NCI-H510A treated with DMSO at 0.1 percent for 48 hours (cell line): ENCODE measurements around the gene TBC1D5.

Source experiments
- DNase-seq: peaks from one replicate; lab custom pipeline; 2025; lab: John Stamatoyannopoulos, UW

TBC1D5 gene

DNA sequence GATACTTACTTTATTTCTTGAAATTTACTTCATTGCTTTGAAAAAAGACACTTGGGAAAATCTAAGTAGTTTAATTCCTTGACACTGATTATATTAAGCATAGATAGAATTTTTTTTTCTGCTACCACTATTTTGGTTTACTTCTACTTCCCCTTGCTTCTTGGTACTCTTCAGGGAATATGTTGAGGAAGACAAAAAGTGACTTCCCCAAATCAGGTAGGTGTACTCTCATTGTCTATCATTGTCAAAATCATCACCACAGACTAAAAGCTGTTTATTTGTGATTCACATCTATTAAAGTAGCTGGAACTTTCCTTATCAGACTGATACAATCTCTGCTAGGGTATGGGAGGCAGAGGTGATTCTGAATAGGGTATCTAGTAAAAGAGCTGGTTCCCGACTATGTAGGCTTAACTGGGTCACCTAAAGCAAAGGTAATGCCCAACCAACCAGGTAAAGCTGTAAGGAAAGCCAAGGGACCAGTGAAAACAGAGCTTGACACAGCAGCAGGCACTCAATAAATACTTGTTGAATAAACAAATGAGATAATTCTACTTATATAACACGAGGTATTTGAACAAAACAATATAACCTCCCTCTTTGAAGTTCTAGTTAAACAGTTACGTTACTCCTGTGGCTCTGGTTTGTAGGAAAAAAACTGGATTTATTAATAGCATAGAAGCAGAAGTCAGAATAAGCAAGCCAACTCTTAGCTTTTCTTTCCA is 510.7 kb downstream of the TBC1D5 start:
- peak; percentile 35 for DNase-seq

GRCh38 chr3:17227472-17227871 is 515.0 kb downstream of the TBC1D5 start:
- DNase-seq, result no peak

- DNase-seq, result no peak
Observed at GRCh38 chr3:17221529-17221928, 520.9 kb downstream of the TBC1D5 start.

- DNase-seq, result no peak
Observed at GRCh38 chr3:17219593-17219992, 522.8 kb downstream of the TBC1D5 start.

- no peak for DNase-seq
Observed at GRCh38 chr3:17218587-17218986, 523.8 kb downstream of the TBC1D5 start.

- no peak for DNase-seq
Observed at GRCh38 chr3:17217588-17217987, 524.8 kb downstream of the TBC1D5 start.

GRCh38 chr3:17213102-17213501 is 529.3 kb downstream of the TBC1D5 start:
- no peak for DNase-seq

- no peak for DNase-seq
Observed at GRCh38 chr3:17207979-17208378, 534.5 kb downstream of the TBC1D5 start.

GRCh38 chr3:17207019-17207418 is 535.4 kb downstream of the TBC1D5 start:
- no peak for DNase-seq

DNA sequence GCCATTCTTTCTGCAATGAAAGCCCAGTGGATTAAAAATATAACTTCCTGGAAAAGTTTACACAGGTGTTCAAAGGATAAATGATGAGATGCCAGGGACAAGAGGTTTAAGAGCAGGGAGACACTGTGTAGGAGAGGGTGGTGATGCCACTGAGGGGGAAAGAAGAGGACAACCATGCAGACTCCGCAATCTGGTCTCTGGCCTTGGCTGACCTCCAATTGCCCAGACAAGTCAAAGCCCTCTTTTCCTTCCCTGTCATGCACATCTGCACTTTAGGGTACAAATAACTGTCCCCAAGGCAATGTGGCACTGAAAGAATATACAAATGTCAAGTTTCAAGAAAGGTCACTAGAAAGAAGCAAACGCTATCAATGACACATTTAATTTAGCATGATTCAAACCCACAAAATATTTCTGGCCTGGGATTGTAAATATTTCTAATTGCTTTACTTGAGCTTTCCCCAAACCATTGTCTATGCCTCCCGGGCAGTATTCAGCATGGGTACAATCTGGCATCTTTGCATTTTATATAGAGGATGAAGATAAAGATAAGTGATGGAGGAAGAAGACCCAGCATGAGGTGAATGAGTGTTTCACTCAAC is 538.3 kb downstream of the TBC1D5 start:
- peak; percentile 23 for DNase-seq

DNA sequence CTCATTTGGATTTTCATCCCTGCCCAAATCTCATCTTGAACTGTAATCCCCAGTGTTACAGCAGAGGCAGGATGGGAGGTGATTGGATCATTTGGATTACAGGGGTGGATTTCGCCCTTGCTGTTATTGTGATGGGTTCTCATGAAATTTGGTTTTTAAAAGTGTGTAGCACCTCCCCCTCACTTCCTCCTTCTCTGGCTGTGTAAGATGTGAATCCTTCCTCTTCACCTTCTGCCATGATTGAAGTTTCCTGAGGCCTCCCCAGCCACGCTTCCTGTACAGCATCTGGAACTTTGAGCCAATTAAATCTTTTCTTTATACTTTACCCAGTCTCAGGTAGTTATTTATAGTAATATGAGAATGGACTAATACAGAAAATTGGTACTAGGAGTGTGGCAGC is 540.9 kb downstream of the TBC1D5 start:
- no peak for DNase-seq

GRCh38 chr3:17195856-17196604 is 546.4 kb downstream of the TBC1D5 start:
- DNase-seq, result no peak

DNA sequence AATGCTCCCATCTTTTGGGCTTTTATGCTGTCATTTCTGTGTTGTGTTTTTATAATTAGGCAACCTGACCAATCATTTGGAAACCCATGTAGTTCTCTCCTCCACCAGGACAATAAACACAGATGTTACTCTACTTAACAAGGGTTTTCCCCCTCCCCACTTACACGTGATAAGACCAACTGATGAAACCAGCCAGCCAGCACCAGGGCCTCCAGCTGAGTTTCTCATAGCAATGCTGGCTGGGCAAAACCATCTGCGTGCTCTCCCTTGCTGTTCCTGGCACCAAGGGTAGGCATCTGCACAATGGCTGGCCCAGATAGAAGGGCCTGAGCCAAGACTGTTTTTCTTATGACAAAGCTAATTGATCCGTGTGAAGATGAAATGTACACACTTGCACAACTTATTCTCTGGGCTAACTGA is 547.2 kb downstream of the TBC1D5 start:
- DNase-seq, result peak; percentile 2

GRCh38 chr3:17194116-17194515 is 548.3 kb downstream of the TBC1D5 start:
- DNase-seq, result no peak

DNA sequence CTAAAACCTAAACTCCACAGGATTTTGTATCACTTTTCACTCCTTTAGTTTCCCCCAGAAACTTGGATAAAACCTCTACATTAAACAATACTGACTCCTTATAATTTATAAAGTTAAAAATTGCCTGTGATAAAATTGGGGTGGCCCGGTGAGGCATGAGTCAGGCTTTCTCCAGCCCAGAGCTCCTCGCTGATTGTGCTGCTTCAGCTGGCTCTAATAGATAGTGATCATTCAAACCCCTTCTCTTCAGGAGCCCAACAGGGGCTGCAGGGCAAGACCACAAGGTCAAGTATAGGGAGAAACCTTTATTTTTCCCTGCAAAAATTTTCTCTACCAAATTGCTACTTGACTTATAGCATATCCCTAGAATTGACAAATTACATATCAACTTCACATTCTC is 549.4 kb downstream of the TBC1D5 start:
- DNase-seq, result no peak

GRCh38 chr3:17190353-17191078 is 551.9 kb downstream of the TBC1D5 start:
- no peak for DNase-seq

DNA sequence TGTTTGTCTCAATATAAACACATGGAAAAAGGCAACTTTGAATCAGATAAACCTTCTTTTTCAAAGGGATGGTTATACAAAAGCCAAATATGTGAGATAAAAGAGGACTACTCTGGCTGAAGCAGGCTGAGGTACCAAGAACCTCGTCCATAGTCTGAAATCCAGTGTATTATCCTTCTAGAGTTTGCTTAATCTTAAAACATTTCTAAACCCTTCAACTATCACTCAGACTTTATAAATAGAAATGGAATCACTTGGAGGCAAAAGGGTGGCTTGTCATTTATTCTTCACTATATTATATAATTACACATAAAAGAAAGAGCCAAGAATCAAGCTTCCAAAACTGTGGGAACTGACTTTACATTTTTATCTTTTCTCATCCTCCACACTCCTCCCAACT is 554.1 kb downstream of the TBC1D5 start:
- DNase-seq, result no peak

DNA sequence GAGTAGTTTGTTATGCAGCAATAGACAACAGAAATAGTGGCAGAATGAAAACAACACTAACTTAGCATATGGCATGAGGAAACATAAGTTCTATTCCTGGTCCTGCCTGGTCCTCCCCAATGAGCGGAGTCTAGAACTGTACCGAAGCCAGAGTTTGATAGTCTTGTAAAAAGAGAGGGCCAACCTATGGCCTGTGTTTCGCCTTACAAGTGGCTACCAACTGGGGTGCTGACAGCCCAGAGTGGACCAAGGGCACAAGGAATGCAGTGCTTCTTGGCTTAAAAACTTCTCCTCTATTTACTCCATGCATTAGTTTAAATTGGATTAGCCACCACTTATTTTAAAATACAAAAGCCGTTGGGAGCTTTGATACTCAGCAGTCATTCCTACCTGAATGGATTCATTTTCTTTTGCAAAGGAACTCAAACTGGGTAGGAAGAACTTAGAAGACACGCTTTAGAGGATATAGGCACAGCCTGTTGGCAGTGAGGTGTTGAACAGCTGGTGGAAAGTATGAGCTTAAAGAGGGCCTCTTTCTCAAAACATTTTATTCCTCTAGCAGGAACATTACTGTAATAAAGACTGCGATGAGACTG is 554.7 kb downstream of the TBC1D5 start:
- DNase-seq, result no peak

- DNase-seq, result no peak
Observed at GRCh38 chr3:17183951-17184550, 558.4 kb downstream of the TBC1D5 start.

GRCh38 chr3:17182166-17182565 is 560.3 kb downstream of the TBC1D5 start:
- DNase-seq, result no peak

DNA sequence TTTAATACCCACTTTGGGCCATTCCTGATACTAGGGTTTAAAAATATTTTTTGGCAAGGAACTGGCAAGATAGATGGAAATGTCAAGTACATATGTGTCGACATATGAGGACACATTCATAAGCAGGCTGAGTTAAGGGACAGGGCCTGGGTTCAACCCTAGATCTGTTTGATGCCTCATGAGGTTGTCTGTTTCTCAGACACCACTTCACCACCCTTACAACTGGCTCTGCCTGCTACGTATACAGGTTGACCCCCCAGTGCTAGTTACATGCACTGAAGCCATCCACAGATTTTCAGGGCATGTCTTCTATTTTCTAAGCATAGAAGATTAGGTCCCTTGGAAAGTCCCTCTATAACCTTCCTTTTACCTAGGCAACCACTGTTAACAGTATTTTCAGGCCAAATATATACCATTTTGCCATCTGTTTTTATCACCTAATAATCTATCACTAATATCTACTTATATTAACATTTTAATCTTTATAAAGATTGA is 561.0 kb downstream of the TBC1D5 start:
- no peak for DNase-seq
